ENCODE data around the gene TBPL2. TPM values are rescaled to one million over a fixed set of nuclear protein-coding genes. Genes with fewer than 3 reads are reported as not detected.

The TBPL2 gene
- total and polyA plus RNA-seq, 2 of the 13 experiments (the other 11 are each of a cell fraction or from before 2014, with no cell fraction given) = not detected

DNA sequence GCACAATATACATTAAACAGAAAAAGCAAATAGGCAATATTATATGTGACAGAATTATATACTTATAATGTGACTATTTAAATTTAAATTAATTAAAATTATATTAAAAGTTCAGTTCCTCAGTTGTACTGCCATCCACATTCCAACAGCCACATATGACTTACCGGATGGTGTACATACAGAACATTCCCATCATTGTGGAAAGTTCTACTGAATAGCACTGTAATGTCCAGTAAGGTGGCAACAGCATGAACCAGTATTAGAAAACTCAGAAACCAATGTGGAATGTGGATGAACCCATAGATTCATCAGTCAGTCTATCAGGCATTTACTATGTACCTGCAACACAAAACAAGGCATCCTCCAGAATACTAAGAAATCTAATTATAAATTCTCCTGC is 41.2 kb downstream of the TBPL2 start:
- POLR2A ChIA-PET = no interaction called here
- Histone ChIP-seq H2AFZ (ENCODE audit: low read length) (no peak overlapping the region), H3K27me3 (ENCODE audit: control insufficient read depth in 1 of 2, insufficient read depth in 2 of 2, low read length in 2 of 2) (no peaks in the 10 kb centered on the region), H3K4me1 (ENCODE audit: insufficient read depth, low read length) (no peaks in the 10 kb centered on the region), H3K9me3 (ENCODE audit: low read length) (no peaks in the 10 kb centered on the region), H4K20me1 (ENCODE audit: insufficient read depth, low read length) (no peaks in the 10 kb centered on the region), H3K27ac (ENCODE audit: extremely low read length, insufficient read depth, low read length) (no peak overlapping the region), H3K79me2 (ENCODE audit: insufficient read depth, low read length) (peaks cover 36% of the 10 kb centered on the region), H3K4me2 (ENCODE audit: low read depth, low read length) (no peak overlapping the region), H3K36me3 (replicated peaks in 1 of 2; ENCODE audit: control insufficient read depth in 1 of 2, insufficient read depth in 2 of 2, low read length in 2 of 2) (peaks cover 4 to 13% of the 10 kb centered on the region in 2 experiments; a peak in 3 of 5 replicates), H3K4me3 (replicated peaks in 1 of 3; ENCODE audit: insufficient read depth in 1 of 3, low read depth in 2 of 3, low read length in 3 of 3) (no peak overlapping the region), H3K9ac (ENCODE audit: insufficient read depth, low read depth, low read length) (no peak overlapping the region)
- in situ Hi-C loops (cut with HindIII; ENCODE audit: extremely low pct_ligation_motif_present, low pct_unique_long_range_greater_than_20kb) = no loop called here
- BruUV-seq (replicated peaks) = no TSS peak
- intact Hi-C loops (cut with micrococcal nuclease; ENCODE audit: unreplicated experiment) = no loop called here
- TF ChIP-seq NFE2L1 (CRISPR knock-in tag; IDR thresholded peaks at IDR 0.05; ENCODE audit: borderline replicate concordance) (no peak), ZNF136 (CRISPR knock-in tag; IDR thresholded peaks at IDR 0.05; ENCODE audit: low read depth) (no peak), REL (CRISPR knock-in tag; conservative IDR thresholded peaks at IDR 0.05) (no peak), HOXD1 (CRISPR knock-in tag; IDR thresholded peaks at IDR 0.05) (no peak), SIN3B (IDR thresholded peaks at IDR 0.05; ENCODE audit: low read length) (no peak), MXD4 (CRISPR knock-in tag; IDR thresholded peaks at IDR 0.05) (no peak)
- TF ChIP-seq, protein P1, sequence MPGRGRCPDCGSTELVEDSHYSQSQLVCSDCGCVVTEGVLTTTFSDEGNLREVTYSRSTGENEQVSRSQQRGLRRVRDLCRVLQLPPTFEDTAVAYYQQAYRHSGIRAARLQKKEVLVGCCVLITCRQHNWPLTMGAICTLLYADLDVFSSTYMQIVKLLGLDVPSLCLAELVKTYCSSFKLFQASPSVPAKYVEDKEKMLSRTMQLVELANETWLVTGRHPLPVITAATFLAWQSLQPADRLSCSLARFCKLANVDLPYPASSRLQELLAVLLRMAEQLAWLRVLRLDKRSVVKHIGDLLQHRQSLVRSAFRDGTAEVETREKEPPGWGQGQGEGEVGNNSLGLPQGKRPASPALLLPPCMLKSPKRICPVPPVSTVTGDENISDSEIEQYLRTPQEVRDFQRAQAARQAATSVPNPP (CRISPR knock-in tag; IDR thresholded peaks at IDR 0.05) = no peak
- TF ChIP-seq, protein P2, sequence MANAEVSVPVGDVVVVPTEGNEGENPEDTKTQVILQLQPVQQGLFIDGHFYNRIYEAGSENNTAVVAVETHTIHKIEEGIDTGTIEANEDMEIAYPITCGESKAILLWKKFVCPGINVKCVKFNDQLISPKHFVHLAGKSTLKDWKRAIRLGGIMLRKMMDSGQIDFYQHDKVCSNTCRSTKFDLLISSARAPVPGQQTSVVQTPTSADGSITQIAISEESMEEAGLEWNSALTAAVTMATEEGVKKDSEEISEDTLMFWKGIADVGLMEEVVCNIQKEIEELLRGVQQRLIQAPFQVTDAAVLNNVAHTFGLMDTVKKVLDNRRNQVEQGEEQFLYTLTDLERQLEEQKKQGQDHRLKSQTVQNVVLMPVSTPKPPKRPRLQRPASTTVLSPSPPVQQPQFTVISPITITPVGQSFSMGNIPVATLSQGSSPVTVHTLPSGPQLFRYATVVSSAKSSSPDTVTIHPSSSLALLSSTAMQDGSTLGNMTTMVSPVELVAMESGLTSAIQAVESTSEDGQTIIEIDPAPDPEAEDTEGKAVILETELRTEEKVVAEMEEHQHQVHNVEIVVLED (CRISPR knock-in tag; IDR thresholded peaks at IDR 0.05; ENCODE audit: borderline replicate concordance) = no peak
- TF ChIP-seq, protein P3, sequence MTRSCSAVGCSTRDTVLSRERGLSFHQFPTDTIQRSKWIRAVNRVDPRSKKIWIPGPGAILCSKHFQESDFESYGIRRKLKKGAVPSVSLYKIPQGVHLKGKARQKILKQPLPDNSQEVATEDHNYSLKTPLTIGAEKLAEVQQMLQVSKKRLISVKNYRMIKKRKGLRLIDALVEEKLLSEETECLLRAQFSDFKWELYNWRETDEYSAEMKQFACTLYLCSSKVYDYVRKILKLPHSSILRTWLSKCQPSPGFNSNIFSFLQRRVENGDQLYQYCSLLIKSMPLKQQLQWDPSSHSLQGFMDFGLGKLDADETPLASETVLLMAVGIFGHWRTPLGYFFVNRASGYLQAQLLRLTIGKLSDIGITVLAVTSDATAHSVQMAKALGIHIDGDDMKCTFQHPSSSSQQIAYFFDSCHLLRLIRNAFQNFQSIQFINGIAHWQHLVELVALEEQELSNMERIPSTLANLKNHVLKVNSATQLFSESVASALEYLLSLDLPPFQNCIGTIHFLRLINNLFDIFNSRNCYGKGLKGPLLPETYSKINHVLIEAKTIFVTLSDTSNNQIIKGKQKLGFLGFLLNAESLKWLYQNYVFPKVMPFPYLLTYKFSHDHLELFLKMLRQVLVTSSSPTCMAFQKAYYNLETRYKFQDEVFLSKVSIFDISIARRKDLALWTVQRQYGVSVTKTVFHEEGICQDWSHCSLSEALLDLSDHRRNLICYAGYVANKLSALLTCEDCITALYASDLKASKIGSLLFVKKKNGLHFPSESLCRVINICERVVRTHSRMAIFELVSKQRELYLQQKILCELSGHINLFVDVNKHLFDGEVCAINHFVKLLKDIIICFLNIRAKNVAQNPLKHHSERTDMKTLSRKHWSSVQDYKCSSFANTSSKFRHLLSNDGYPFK (CRISPR knock-in tag; IDR thresholded peaks at IDR 0.05; ENCODE audit: borderline replicate concordance) = no peak
- TF ChIP-seq, protein P4, sequence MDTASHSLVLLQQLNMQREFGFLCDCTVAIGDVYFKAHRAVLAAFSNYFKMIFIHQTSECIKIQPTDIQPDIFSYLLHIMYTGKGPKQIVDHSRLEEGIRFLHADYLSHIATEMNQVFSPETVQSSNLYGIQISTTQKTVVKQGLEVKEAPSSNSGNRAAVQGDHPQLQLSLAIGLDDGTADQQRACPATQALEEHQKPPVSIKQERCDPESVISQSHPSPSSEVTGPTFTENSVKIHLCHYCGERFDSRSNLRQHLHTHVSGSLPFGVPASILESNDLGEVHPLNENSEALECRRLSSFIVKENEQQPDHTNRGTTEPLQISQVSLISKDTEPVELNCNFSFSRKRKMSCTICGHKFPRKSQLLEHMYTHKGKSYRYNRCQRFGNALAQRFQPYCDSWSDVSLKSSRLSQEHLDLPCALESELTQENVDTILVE (CRISPR knock-in tag; IDR thresholded peaks at IDR 0.05) = no peak
- TF ChIP-seq, protein P5, sequence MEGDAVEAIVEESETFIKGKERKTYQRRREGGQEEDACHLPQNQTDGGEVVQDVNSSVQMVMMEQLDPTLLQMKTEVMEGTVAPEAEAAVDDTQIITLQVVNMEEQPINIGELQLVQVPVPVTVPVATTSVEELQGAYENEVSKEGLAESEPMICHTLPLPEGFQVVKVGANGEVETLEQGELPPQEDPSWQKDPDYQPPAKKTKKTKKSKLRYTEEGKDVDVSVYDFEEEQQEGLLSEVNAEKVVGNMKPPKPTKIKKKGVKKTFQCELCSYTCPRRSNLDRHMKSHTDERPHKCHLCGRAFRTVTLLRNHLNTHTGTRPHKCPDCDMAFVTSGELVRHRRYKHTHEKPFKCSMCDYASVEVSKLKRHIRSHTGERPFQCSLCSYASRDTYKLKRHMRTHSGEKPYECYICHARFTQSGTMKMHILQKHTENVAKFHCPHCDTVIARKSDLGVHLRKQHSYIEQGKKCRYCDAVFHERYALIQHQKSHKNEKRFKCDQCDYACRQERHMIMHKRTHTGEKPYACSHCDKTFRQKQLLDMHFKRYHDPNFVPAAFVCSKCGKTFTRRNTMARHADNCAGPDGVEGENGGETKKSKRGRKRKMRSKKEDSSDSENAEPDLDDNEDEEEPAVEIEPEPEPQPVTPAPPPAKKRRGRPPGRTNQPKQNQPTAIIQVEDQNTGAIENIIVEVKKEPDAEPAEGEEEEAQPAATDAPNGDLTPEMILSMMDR (CRISPR knock-in tag; IDR thresholded peaks at IDR 0.05) = no peak
- DNase-seq (ENCODE audit: low spot score) (no peak), FAIRE-seq (no peak), ATAC-seq (no peak)
- 100% methylated on average over 1 of the region's 1 CpG for WGBS (ENCODE audit: low lambda C conversion rate)
- CTCF ChIA-PET (ENCODE audit: low intra/inter-chr PET ratio, low total read pairs) = no interaction called here

Data from HepG2 (cell line).